H9 (cell line): ENCODE data around the gene CABCOCO1. TPM values are rescaled to one million over a fixed set of nuclear protein-coding genes. Genes with fewer than 3 reads are reported as not detected.

Source experiments
- DNase-seq: peaks from one replicate; pipeline ENCODE4 v3.0.0-alpha.2; 2017
- H2AFZ ChIP-seq: one replicate; pipeline ENCODE4 v1.6.1; 2013; ENCODE audit warnings: mild to moderate bottlenecking, low read length, control low read depth, moderate library complexity
- H2AK5ac ChIP-seq: 2 replicates; pipeline ENCODE4 v1.6.1; 2013; ENCODE audit warnings: low read length, control low read depth, mixed read lengths; ENCODE audit not compliant: insufficient read length
- H2BK120ac ChIP-seq: one replicate; pipeline ENCODE4 v1.6.1; 2013; ENCODE audit warnings: low read depth, mild to moderate bottlenecking, low read length, control low read depth, inconsistent platforms; ENCODE audit not compliant: poor library complexity, severe bottlenecking
- H2BK12ac ChIP-seq: 2 replicates; pipeline ENCODE4 v1.6.1; 2013; ENCODE audit warnings: low read length, control low read depth, mixed read lengths, low read depth; ENCODE audit not compliant: insufficient read length
- H2BK15ac ChIP-seq: 2 replicates; pipeline ENCODE4 v1.6.1; 2013; ENCODE audit warnings: low read depth, low read length, control low read depth
- H2BK20ac ChIP-seq: one replicate; pipeline ENCODE4 v1.6.1; 2013; ENCODE audit warnings: low read depth, mild to moderate bottlenecking, low read length, control low read depth, inconsistent platforms; ENCODE audit not compliant: poor library complexity, severe bottlenecking
- H2BK5ac ChIP-seq: 2 replicates; pipeline ENCODE4 v1.6.1; 2013; ENCODE audit warnings: low read length, control low read depth, mixed read lengths; ENCODE audit not compliant: insufficient read length
- H3K14ac ChIP-seq: 2 replicates; pipeline ENCODE4 v1.6.1; 2013; ENCODE audit warnings: low read length, control low read depth; ENCODE audit not compliant: insufficient read depth
- H3K18ac ChIP-seq: 2 replicates; pipeline ENCODE4 v1.6.1; 2013; ENCODE audit warnings: low read depth, mild to moderate bottlenecking, mixed read lengths, low read length, control low read depth; ENCODE audit not compliant: insufficient read length
- H3K23ac ChIP-seq: 2 replicates; pipeline ENCODE4 v1.6.1; 2013; ENCODE audit warnings: low read length, control low read depth, mixed read lengths, low read depth; ENCODE audit not compliant: insufficient read length
- H3K23me2 ChIP-seq: 2 replicates; pipeline ENCODE4 v1.6.1; 2013; ENCODE audit warnings: low read depth, mild to moderate bottlenecking, mixed read lengths, low read length, control low read depth; ENCODE audit not compliant: insufficient read length, poor library complexity, severe bottlenecking
- H3K27ac ChIP-seq: 2 replicates; pipeline ENCODE4 v1.5.1; 2013; ENCODE audit warnings: low read length, control low read depth, mixed read lengths, low read depth; ENCODE audit not compliant: insufficient read length
- H3K27me3 ChIP-seq: 2 replicates; pipeline ENCODE4 v1.6.1; 2013; ENCODE audit warnings: low read length, control low read depth, inconsistent platforms; ENCODE audit not compliant: insufficient read depth
- H3K4ac ChIP-seq: 2 replicates; pipeline ENCODE4 v1.6.1; 2013; ENCODE audit warnings: low read depth, mild to moderate bottlenecking, control low read depth, inconsistent platforms, low read length, moderate library complexity
- H3K4me1 ChIP-seq: 2 replicates; pipeline ENCODE4 v1.6.1; 2013; ENCODE audit warnings: low read length, control low read depth, inconsistent platforms; ENCODE audit not compliant: insufficient read depth
- H3K4me2 ChIP-seq: 2 replicates; pipeline ENCODE4 v1.6.1; 2013; ENCODE audit warnings: low read length, control low read depth, mixed read lengths; ENCODE audit not compliant: insufficient read length, insufficient read depth
- H3K56ac ChIP-seq: 2 replicates; pipeline ENCODE4 v1.6.1; 2013; ENCODE audit warnings: low read depth, mild to moderate bottlenecking, mixed read lengths, low read length, control low read depth; ENCODE audit not compliant: insufficient read length
- H3K79me1 ChIP-seq: 2 replicates; pipeline ENCODE4 v1.6.1; 2013; ENCODE audit warnings: low read depth, mild to moderate bottlenecking, moderate library complexity, low read length, control low read depth, inconsistent platforms; ENCODE audit not compliant: insufficient read depth, poor library complexity, severe bottlenecking
- H3K79me2 ChIP-seq: 2 replicates; pipeline ENCODE4 v1.6.1; 2013; ENCODE audit warnings: low read length, control low read depth, inconsistent platforms; ENCODE audit not compliant: insufficient read depth
- H3K9ac ChIP-seq: 2 replicates; pipeline ENCODE4 v1.6.1; 2013; ENCODE audit warnings: low read length, control low read depth, mixed read lengths; ENCODE audit not compliant: insufficient read length; ENCODE audit errors: extremely low read depth
- H3K9me3 ChIP-seq: one replicate; pipeline ENCODE4 v1.6.1; 2013; ENCODE audit warnings: low read depth, low read length, inconsistent platforms; ENCODE audit not compliant: control insufficient read depth
- H3T11ph ChIP-seq: one replicate; pipeline ENCODE4 v1.6.1; 2013; ENCODE audit warnings: mild to moderate bottlenecking, low read length, control low read depth, inconsistent platforms
- H4K20me1 ChIP-seq: one replicate; pipeline ENCODE4 v1.6.1; 2013; ENCODE audit not compliant: control insufficient read depth, insufficient read length, insufficient read depth
- H4K5ac ChIP-seq: 2 replicates; pipeline ENCODE4 v1.6.1; 2013; ENCODE audit warnings: low read depth, mild to moderate bottlenecking, mixed read lengths, low read length, control low read depth; ENCODE audit not compliant: insufficient read length
- H4K8ac ChIP-seq: replicated peaks from 2 replicates; pipeline ENCODE4 v1.6.1; 2013; ENCODE audit warnings: low read length, control low read depth, mixed read lengths, low read depth; ENCODE audit not compliant: insufficient read length
- H4K91ac ChIP-seq: 2 replicates; pipeline ENCODE4 v1.6.1; 2013; ENCODE audit warnings: low read depth, mild to moderate bottlenecking, moderate library complexity, mixed read lengths, low read length, control low read depth; ENCODE audit not compliant: insufficient read length
- H3K27ac Mint-ChIP-seq, 3 experiments: 2 replicates in 2 of 3; 3 replicates in 1 of 3; pipeline ENCODE4 v1.8.0; 2020 to 2021; ENCODE audit warnings: mixed read lengths in 3 of 3, mild to moderate bottlenecking in 1 of 3, moderate library complexity in 1 of 3
- H3K27me3 Mint-ChIP-seq: 2 replicates; pipeline ENCODE4 v1.8.0; 2021; ENCODE audit warnings: low read depth, mild to moderate bottlenecking, moderate library complexity, mixed read lengths
- H3K36me3 Mint-ChIP-seq, 3 experiments: 2 replicates in 2 of 3; 3 replicates in 1 of 3; pipeline ENCODE4 v1.8.0; 2020 to 2021; ENCODE audit warnings: low read depth in 3 of 3, mixed read lengths in 3 of 3; ENCODE audit not compliant: insufficient read depth in 1 of 3
- H3K4me1 Mint-ChIP-seq, 2 experiments: 2 replicates each; pipeline ENCODE4 v1.8.0; 2020; ENCODE audit warnings: mixed read lengths in 2 of 2
- H3K4me3 Mint-ChIP-seq, 2 experiments: 2 replicates in 1 of 2; 3 replicates in 1 of 2; pipeline ENCODE4 v1.8.0; 2020 to 2021; ENCODE audit warnings: mild to moderate bottlenecking in 2 of 2, mixed read lengths in 2 of 2, moderate library complexity in 1 of 2
- H3K9me3 Mint-ChIP-seq, 2 experiments: 2 replicates in 1 of 2; 3 replicates in 1 of 2; pipeline ENCODE4 v1.8.0; 2020; ENCODE audit warnings: mild to moderate bottlenecking in 2 of 2, mixed read lengths in 2 of 2, moderate library complexity in 1 of 2
- CTCF ChIP-seq: fragments of 200-600 bp; sonication (generic); conservative IDR thresholded peaks from 3 replicates; pipeline ENCODE4 v1.8.0; 2021; ENCODE audit warnings: antibody characterized with exemption, mild to moderate bottlenecking
- WGBS: extraction: QIAGEN DNeasy Blood & Tissue Kit; methylation state at CpG from one replicate; pipeline ENCODE4 v1.1.7; 2013; ENCODE audit warnings: missing lambda C conversion rate, low lambda C conversion rate, mixed read lengths; ENCODE audit not compliant: insufficient read length; ENCODE audit errors: extremely low coverage; 5-methylcytosine and 5-hydroxymethylcytosine counted together
- total RNA-seq: library from RNA; stranded (reverse); gene quantifications from 2 replicates; pipeline ENCODE4 v1.2.1, GENCODE V29; 2021

Gene CABCOCO1
- total RNA-seq, 1 experiment from 2014 or later: not detected

- Histone ChIP-seq H4K91ac (no peak overlapping the region), H3K14ac (no peak overlapping the region), H3K27ac (no peak overlapping the region), H3K79me1 (no peaks in the 10 kb centered on the region), H4K5ac (no peak overlapping the region), H2AK5ac (no peak overlapping the region), H4K20me1 (no peaks in the 10 kb centered on the region), H3K9ac (no peak overlapping the region), H3K18ac (no peak overlapping the region), H3K4ac (no peak overlapping the region), H2BK15ac (no peak overlapping the region), H3K4me2 (no peak overlapping the region), H3K23ac (no peak overlapping the region), H2BK20ac (no peak overlapping the region), H3K9me3 (no peaks in the 10 kb centered on the region), H2BK12ac (no peak overlapping the region), H4K8ac (no peak overlapping the region), H2AFZ (no peak overlapping the region), H3K27me3 (no peaks in the 10 kb centered on the region), H3T11ph (no peak overlapping the region), H2BK120ac (no peak overlapping the region), H3K4me1 (no peaks in the 10 kb centered on the region), H3K79me2 (no peaks in the 10 kb centered on the region), H3K23me2 (no peaks in the 10 kb centered on the region), H3K56ac (no peak overlapping the region), H2BK5ac (no peak overlapping the region)
- DNase-seq: no peak
- Mint-ChIP-seq H3K27me3 (no peaks in the 10 kb centered on the region), H3K4me3 (no peak overlapping the region), H3K9me3 (no peaks in the 10 kb centered on the region), H3K4me1 (peaks cover 0 to 9% of the 10 kb centered on the region in 2 experiments; a peak in 2 of 4 replicates), H3K36me3 (0 out of 7 replicates have a peak, but pooled peaks cover 0 to 5% (median 0%) of the 10 kb centered on the region in 3 experiments), H3K27ac (no peak overlapping the region)
- TF ChIP-seq CTCF: no peak
- WGBS: no CpG with 5 or more reads among the region's 2 CpGs
Measured at GRCh38 chr10:61729596-61729995, 66.9 kb downstream of the CABCOCO1 start.
